Breast epithelium (tissue), 3 donors: ENCODE data around the gene SDK1.

Source experiments
- POLR2A ChIP-seq: fragments of 450-650 bp; IDR thresholded peaks from one replicate; pipeline ENCODE4 v1.6.1; 2016; ENCODE audit warnings: antibody characterized with exemption, mild to moderate bottlenecking, moderate library complexity
- POLR2AphosphoS5 ChIP-seq, 3 donors: sonication (generic); formaldehyde crosslinking; IDR thresholded peaks; one replicate each; pipeline ENCODE4 v1.6.1; 2017; ENCODE audit warnings: antibody characterized with exemption in 3 of 3
- TF ChIP-seq, protein P1 (sequence below), 3 donors: fragments of 450-650 bp; IDR thresholded peaks; one replicate each; pipeline ENCODE4 v1.5.1; 2016 to 2017; ENCODE audit warnings: antibody characterized with exemption in 3 of 3, mild to moderate bottlenecking in 3 of 3, moderate library complexity in 3 of 3

- TF ChIP-seq, protein P1, sequence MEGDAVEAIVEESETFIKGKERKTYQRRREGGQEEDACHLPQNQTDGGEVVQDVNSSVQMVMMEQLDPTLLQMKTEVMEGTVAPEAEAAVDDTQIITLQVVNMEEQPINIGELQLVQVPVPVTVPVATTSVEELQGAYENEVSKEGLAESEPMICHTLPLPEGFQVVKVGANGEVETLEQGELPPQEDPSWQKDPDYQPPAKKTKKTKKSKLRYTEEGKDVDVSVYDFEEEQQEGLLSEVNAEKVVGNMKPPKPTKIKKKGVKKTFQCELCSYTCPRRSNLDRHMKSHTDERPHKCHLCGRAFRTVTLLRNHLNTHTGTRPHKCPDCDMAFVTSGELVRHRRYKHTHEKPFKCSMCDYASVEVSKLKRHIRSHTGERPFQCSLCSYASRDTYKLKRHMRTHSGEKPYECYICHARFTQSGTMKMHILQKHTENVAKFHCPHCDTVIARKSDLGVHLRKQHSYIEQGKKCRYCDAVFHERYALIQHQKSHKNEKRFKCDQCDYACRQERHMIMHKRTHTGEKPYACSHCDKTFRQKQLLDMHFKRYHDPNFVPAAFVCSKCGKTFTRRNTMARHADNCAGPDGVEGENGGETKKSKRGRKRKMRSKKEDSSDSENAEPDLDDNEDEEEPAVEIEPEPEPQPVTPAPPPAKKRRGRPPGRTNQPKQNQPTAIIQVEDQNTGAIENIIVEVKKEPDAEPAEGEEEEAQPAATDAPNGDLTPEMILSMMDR (IDR thresholded peaks at IDR 0.05), result no peak
- TF ChIP-seq POLR2A, result no peak
- no peak for TF ChIP-seq POLR2AphosphoS5 (IDR thresholded peaks at IDR 0.05)
These were observed 124.0 kb downstream of the SDK1 start for GRCh38 chr7:3425087-3425486.
